Tibial nerve (tissue), 4 donors: ENCODE measurements around the gene ERI3. TPM values are rescaled to one million over a fixed set of nuclear protein-coding genes. Genes with fewer than 3 reads are reported as not detected.

Experiments used
- DNase-seq, 2 donors: peaks; one replicate each; pipeline ENCODE4 v3.0.0-alpha.2; 2019; ENCODE audit warnings: low spot score in 2 of 2
- H3K27ac ChIP-seq, 4 donors: fragments of 200-600 bp; sonication (generic) in 3 of 4; one replicate each; pipeline ENCODE4 v1.5.1; 2017 to 2019; ENCODE audit warnings: mild to moderate bottlenecking in 1 of 4
- H3K27me3 ChIP-seq, 2 donors: fragments of 200-600 bp; sonication (generic) in 1 of 2; one replicate each; pipeline versions ENCODE4 v1.5.1 to v1.6.0; 2017 to 2019
- H3K36me3 ChIP-seq, 3 donors: fragments of 200-600 bp; sonication (generic); one replicate each; pipeline ENCODE4 v1.5.1; 2018 to 2019
- H3K4me1 ChIP-seq, 4 donors: fragments of 200-600 bp; sonication (generic) in 3 of 4; one replicate each; pipeline ENCODE4 v1.5.1; 2017 to 2019
- H3K4me3 ChIP-seq, 4 donors: fragments of 200-600 bp; sonication (generic) in 3 of 4; one replicate each; pipeline ENCODE4 v1.5.1; 2017 to 2019; ENCODE audit warnings: mild to moderate bottlenecking in 1 of 4, moderate library complexity in 1 of 4
- H3K9me3 ChIP-seq, 4 donors: fragments of 200-600 bp; sonication (generic) in 3 of 4; one replicate each; pipeline ENCODE4 v1.5.1; 2017 to 2019
- EP300 ChIP-seq, 2 donors: sonication (generic); formaldehyde crosslinking; IDR thresholded peaks; one replicate each; pipeline ENCODE4 v1.6.1; 2017; ENCODE audit warnings: antibody characterized with exemption in 2 of 2, mild to moderate bottlenecking in 1 of 2
- POLR2A ChIP-seq, 2 donors: fragments of 450-650 bp; IDR thresholded peaks; one replicate each; pipeline ENCODE4 v1.6.1; 2017; ENCODE audit warnings: antibody characterized with exemption in 2 of 2, mild to moderate bottlenecking in 2 of 2, moderate library complexity in 2 of 2
- WGBS, 2 donors: methylation state at CpG; one replicate each; pipeline ENCODE4 v1.1.5; 2018; 5-methylcytosine and 5-hydroxymethylcytosine counted together
- total RNA-seq, 4 donors: library from RNA; depleted of rRNA; stranded (reverse); fragments of >200 nt; gene quantifications; one replicate each; pipeline ENCODE4 v1.1.0, GENCODE V29; 2016
- TF ChIP-seq, protein P1 (sequence below), 5 experiments: fragments of 200-600 bp in 3 of 5; fragments of 450-650 bp in 2 of 5; sonication (generic) in 3 of 5; IDR thresholded peaks; one replicate each; pipeline ENCODE4 v1.5.1; 2016 to 2019; ENCODE audit warnings: antibody characterized with exemption in 5 of 5, mild to moderate bottlenecking in 3 of 5, moderate library complexity in 2 of 5

ERI3 gene
- total RNA-seq, 4 donors from 2014 or later = 60.1 to 82.2 (median 66.5) TPM

DNA sequence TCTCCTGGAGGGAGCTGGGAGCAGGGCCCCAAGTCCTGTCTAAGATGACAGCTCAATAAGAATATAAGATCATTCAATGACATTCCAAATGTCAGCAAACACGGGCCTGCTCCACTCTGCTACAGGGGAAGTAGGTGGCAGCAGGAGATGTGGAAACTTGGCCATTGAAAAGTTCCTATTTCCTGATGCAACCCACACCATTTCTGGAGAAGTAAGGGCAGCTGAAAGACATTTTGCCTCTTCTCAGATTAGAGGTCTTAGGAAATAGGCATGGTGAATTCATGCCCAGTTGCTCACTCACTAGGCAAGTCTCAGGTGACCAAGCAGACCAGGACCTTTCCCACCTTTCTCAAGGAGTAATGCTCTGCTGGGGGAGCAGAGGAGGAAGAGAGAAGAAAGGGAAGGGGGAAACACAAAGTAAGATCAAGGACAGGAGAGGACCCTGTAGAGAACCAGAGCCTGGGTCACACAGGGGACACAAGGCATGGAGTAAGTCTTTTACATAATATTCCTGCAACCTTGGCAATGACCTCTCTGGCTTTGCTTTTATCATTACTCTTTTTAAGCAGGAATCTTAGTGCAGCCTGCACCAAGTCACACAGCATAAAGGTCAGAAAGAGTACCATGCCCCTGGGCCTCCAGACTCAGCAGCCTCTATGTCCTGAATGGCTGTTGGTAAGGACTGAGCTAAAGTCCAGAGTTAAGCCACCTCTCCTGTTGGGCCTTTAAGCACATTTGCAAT lies 72.9 kb downstream of the ERI3 start:
- TF ChIP-seq, protein P1, sequence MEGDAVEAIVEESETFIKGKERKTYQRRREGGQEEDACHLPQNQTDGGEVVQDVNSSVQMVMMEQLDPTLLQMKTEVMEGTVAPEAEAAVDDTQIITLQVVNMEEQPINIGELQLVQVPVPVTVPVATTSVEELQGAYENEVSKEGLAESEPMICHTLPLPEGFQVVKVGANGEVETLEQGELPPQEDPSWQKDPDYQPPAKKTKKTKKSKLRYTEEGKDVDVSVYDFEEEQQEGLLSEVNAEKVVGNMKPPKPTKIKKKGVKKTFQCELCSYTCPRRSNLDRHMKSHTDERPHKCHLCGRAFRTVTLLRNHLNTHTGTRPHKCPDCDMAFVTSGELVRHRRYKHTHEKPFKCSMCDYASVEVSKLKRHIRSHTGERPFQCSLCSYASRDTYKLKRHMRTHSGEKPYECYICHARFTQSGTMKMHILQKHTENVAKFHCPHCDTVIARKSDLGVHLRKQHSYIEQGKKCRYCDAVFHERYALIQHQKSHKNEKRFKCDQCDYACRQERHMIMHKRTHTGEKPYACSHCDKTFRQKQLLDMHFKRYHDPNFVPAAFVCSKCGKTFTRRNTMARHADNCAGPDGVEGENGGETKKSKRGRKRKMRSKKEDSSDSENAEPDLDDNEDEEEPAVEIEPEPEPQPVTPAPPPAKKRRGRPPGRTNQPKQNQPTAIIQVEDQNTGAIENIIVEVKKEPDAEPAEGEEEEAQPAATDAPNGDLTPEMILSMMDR (IDR thresholded peaks at IDR 0.05) = no peak
- TF ChIP-seq EP300 (IDR thresholded peaks at IDR 0.05) (no peak), POLR2A (IDR thresholded peaks at IDR 0.05) (no peak)
- H3K27me3 ChIP-seq = no peaks in the 10 kb centered on the region
- no peak overlapping the region for H3K4me3 ChIP-seq
- WGBS, 2 donors = 31 to 53% methylated on average over 1 of the region's 1 CpG
- DNase-seq = no peak
- no peaks in the 10 kb centered on the region for H3K4me1 ChIP-seq
- no peak overlapping the region for H3K27ac ChIP-seq
- H3K9me3 ChIP-seq = no peaks in the 10 kb centered on the region
- H3K36me3 ChIP-seq = peaks cover 0 to 51% (median 8%) of the 10 kb centered on the region in 3 donors

DNA sequence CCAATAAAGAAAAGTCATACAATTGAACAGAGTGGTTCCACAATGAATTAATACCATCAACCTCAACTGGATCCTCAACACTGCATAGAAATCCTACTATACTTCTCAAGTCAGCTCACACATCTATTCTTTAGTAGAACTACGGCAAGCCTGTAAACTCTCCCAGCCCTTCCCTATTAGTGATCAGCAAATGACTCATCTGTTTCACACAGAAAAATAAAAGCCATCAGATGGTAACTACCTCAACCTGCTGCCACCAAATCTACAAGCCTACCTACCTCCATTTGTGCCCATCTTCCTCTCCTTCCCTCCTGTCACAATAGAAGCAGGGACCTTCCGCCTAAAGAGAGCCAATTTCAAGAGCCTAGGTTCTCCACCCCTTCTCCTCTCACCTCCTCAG lies 78.2 kb downstream of the ERI3 start:
- 90 to 93% methylated on average over 2 of the region's 2 CpGs for WGBS, 2 donors
- H3K4me3 ChIP-seq = no peak overlapping the region
- no peaks in the 10 kb centered on the region for H3K27me3 ChIP-seq
- peaks cover 0 to 9% (median 0%) of the 10 kb centered on the region in 3 donors for H3K36me3 ChIP-seq
- TF ChIP-seq, protein P1 (IDR thresholded peaks at IDR 0.05) = no peak
- TF ChIP-seq EP300 (IDR thresholded peaks at IDR 0.05) = no peak
- TF ChIP-seq POLR2A (IDR thresholded peaks at IDR 0.05) = no peak
- DNase-seq = no peak
- H3K27ac ChIP-seq = no peak overlapping the region
- H3K9me3 ChIP-seq = no peaks in the 10 kb centered on the region
- H3K4me1 ChIP-seq = peaks cover 0 to 28% (median 0%) of the 10 kb centered on the region in 4 donors

DNA sequence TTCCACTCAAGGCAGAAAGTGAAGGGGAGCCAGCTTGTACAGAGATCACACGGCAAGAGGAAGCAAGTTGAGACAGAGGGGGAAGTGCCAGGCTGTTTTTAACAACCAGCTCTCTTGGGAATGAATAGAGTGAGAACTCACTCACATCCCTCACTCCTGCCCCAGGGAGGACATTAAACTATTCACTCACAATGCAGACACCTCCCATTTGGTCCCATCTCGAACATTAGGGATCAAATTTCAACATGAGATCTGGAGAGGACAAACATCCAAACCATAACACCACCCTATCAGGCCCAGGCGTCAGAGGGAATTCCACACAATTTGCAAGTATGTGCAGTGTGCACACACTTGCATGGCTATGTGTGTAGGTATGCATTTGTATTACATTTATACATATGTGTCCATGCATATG lies 79.1 kb downstream of the ERI3 start:
- TF ChIP-seq, protein P1 (IDR thresholded peaks at IDR 0.05) = no peak
- TF ChIP-seq POLR2A (IDR thresholded peaks at IDR 0.05) (no peak), EP300 (IDR thresholded peaks at IDR 0.05) (no peak)
- H3K9me3 ChIP-seq = no peaks in the 10 kb centered on the region
- H3K27me3 ChIP-seq = no peaks in the 10 kb centered on the region
- H3K27ac ChIP-seq = no peak overlapping the region
- H3K4me1 ChIP-seq = peaks cover 0 to 28% (median 0%) of the 10 kb centered on the region in 4 donors
- DNase-seq = no peak
- WGBS, 2 donors = 18 to 35% methylated on average over 3 of the region's 3 CpGs
- H3K36me3 ChIP-seq = peaks cover 0 to 9% (median 0%) of the 10 kb centered on the region in 3 donors
- no peak overlapping the region for H3K4me3 ChIP-seq

DNA sequence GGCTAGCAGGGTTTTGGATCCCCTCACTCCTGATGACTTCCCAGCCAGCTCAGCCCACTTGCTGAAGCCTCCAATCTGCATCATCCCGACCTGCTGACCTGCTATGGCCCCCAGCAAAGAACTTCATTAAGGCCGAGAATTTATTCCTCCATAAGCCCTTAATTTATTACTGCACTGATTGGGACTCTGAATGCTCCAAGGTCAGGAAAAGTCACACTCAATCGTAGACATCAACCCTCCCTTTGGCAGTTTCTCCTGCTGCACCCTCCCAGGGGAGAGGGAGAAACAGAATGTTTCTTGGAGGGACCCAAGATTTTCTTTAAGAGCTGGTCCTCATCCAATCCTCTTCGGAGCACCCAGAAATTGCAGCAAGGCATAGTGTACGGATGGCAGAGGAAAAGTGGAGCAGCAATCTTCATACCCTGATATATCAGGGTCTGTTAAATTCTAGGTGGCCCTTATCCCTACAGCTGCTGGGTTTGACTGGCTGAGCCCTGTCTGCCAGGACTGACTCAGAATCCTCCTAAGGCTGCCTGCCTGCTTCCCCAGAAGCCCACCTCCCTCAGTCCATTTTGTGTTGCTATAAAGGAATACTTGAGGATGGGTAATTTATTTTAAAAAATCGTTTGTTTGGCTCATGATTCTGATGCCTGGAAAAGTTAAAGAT lies 79.6 kb downstream of the ERI3 start:
- H3K27ac ChIP-seq = no peak overlapping the region
- no peak overlapping the region for H3K4me3 ChIP-seq
- H3K4me1 ChIP-seq = peaks cover 0 to 33% (median 0%) of the 10 kb centered on the region in 4 donors
- no peak for DNase-seq
- H3K27me3 ChIP-seq = no peaks in the 10 kb centered on the region
- TF ChIP-seq, protein P1 (IDR thresholded peaks at IDR 0.05) = no peak
- TF ChIP-seq POLR2A (IDR thresholded peaks at IDR 0.05) = no peak
- TF ChIP-seq EP300 (IDR thresholded peaks at IDR 0.05) = no peak
- WGBS, 2 donors = 41 to 54% methylated on average over 6 of the region's 6 CpGs
- H3K9me3 ChIP-seq = no peaks in the 10 kb centered on the region
- peaks cover 0 to 15% (median 0%) of the 10 kb centered on the region in 3 donors for H3K36me3 ChIP-seq
